ENCODE results near the gene TMEM175. TPM values are rescaled to one million over a fixed set of nuclear protein-coding genes. Genes with fewer than 3 reads are reported as not detected.

The TMEM175 gene
- total RNA-seq, 1 experiment from 2014 or later = 15.0 TPM

DNA sequence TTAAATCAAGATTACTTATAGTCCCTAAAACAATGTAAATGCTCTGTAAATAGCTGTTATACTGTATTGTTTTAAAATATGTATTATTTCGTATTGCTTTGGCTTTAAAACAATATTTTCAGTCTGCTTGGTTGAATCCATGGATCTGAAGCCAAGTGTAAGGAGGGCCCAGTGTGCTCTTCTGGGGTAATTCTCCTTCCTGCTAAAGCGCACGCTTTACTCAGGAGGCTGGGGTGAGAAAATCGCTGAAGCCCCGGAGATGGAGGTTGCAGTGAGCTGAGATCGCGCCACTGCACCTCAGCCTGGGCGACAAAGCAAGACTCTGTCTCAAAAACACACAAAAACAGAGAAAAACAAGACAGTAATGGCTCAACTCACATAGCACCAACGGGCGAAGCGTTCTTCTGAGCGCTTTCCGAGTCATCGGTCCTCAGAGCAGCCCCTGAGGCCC is 54.2 kb downstream of the TMEM175 start:
- no peaks in the 10 kb centered on the region for H3K9me3 ChIP-seq
- no peaks in the 10 kb centered on the region for H3K36me3 ChIP-seq
- no peaks in the 10 kb centered on the region for H3K27me3 ChIP-seq
- peak overlapping the region; percentile 58 for H3K4me3 ChIP-seq
- DNase-seq = no peak

DNA sequence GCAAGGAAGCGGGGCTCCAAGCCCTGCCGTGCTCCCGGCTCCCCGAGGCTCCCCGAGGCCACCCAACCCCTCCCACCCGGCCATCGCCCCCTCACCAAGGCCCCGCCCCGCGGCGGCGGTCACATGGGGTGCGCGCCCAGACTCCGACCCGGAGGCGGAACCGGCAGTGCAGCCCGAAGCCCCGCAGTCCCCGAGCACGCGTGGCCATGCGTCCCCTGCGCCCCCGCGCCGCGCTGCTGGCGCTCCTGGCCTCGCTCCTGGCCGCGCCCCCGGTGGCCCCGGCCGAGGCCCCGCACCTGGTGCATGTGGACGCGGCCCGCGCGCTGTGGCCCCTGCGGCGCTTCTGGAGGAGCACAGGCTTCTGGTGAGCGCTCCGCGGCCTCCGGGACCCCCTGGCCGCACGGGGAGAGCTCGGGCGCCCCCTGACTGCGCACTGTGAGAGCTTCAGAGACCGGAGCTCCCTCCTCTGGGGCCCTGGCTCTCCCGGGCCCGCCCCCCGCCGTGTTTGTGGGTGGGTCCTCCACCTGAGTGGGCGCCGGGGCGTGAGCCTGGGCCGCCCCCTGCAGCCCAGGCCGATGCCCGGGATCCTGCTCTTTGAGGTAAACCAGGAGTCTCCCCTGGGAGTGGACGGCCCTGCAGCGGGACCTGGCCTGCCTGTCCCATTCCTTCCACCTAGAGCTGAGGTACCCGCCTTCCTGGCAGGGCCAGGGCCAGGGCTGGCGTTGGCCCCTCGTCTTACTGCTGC is 54.8 kb downstream of the TMEM175 start, which contains the start of gene IDUA:
Gene IDUA (plus strand): TSS at position 166 of the 745 bp plus-strand sequence. CDS start 41 bp downstream, at position 207.
- peak; percentile 77 for DNase-seq
- Histone ChIP-seq H3K36me3 (no peaks in the 10 kb centered on the region), H3K9me3 (no peaks in the 10 kb centered on the region), H3K4me3 (peak within 1 kb of the TSS; percentile 58), H3K27me3 (no peaks in the 10 kb centered on the region)

DNA sequence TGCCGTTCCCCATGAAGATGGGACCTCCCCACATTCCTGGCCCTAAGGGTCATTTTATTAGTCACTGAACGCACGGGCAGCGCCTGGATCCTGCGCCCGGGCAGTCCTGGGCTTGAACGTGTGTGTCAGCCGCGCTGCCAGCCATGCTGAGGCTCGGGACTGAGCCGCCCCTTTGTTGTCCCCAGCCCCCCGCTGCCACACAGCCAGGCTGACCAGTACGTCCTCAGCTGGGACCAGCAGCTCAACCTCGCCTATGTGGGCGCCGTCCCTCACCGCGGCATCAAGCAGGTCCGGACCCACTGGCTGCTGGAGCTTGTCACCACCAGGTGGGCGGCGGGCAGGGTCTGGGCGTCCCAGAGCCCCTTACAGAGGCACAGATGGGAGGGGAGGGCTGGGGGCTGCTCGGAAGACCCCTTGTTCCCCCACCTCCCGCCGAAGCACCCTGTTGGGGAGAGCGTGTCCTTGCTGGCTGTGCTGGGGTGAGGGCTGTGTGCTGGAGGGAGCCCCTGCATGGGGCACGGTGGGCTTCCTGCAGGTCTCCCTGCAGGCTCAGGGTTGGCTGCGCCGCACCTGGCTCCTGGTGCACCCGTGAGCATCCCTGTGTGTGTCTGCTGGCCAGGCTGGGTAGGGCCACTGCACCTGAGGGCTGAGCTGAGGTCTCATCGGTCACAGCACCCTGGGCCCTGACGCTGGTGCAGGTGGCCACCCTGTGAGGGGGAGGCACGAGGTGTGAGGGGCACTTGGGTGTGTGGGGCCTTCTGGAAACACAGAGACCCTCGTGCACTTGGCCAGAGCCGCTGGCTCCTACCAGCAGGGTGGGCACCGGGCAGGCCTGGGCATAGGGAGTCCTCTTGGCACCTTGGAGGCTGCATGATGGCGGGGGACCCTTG is 55.6 kb downstream of the TMEM175 start:
- H3K9me3 ChIP-seq = no peaks in the 10 kb centered on the region
- no peaks in the 10 kb centered on the region for H3K27me3 ChIP-seq
- DNase-seq = peak; percentile 80

DNA sequence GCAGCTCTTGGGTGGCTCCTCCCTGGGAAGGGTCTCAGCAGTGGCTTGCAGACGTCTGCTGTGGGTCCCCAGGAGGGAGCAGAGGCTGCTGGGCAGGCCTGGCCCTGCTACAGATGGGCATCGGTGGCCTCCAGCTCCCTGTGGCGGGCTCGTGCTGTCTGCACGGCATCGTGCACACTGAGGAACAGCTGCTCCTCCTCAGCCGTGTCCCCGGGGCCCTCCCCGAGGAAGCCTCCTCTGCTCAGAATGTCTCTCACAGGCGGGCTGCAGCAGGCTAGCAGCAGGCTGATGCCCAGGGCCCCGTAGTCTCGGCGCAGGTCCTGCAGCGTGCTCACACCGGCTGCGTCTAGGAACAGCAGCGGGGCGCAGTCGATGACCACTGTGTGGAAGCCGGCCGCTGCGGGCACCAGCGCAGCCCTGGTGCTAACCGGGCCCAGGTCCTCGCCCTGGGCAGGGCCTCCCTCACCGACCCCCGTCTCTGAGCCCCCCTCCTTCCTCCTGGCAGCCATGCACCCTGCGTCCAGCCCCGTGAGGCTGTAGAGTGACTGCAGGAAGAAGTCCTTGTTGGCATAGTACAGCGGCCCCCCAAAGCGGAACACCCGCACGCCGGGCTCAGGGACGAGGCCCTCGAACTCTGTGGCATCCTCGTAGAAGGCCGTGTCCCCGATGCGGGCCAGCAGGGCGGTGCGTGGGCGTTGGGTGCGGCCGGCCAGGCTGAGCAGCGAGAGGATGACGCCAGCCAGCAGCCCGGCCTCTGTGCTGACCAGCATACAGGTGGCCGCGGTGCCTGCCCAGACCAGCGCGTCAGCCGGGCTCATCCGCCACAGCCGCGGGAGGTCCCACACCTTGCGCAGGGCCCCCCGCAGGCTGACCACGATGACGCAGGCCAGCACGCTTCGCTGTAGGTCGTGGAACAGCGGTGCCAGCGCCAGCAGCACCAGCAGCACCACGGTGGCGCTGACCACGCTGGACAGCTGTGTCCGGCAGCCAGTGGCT is 56.8 kb downstream of the TMEM175 start:
- no peak overlapping the region for H3K4me3 ChIP-seq
- H3K27me3 ChIP-seq = no peaks in the 10 kb centered on the region
- no peak for DNase-seq
- H3K9me3 ChIP-seq = no peaks in the 10 kb centered on the region
- H3K36me3 ChIP-seq = no peaks in the 10 kb centered on the region

More for the DNA sequence above, 55.6 kb downstream of the TMEM175 start:
- Histone ChIP-seq H3K36me3 (no peaks in the 10 kb centered on the region), H3K4me3 (peak overlapping the region; percentile 58)

DNA sequence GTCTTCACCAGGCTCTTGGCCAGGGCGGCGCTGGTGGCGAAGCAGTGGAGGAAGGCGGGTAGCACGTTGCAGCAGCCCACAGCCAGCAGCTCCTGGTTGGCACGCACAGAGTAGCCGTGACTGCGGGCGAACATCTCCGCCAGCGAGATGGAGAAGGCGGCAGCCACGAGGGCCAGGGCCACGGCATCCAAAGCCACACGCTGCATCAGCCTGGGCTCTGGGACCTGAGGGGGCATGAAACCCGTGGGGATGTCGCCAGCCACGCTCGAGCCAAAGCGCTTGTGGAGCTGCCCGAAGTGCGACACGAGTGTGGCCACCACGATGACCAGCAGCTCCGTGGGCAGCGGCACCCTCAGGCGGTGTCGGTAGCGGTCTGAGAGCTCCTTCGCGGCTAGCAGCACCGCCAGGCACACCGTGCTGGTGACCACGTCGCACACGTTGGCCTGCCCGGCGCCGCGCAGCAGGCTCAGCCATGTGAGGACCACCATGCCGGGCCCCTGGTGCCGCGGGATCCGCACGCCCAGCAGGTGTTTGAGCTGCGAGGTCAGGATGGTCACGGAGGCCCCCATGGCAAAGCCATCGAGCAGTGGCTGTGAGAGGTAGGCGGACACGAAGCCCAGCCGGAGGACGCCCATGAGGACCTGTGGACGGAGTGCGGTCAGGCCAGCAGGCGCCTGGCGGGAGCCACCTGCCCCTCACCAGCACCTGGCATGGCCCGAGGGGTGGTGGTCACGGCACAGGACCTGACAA is 57.6 kb downstream of the TMEM175 start:
- DNase-seq = no peak
- H3K4me3 ChIP-seq = no peak overlapping the region
- no peaks in the 10 kb centered on the region for H3K9me3 ChIP-seq
- H3K27me3 ChIP-seq = no peaks in the 10 kb centered on the region
- no peaks in the 10 kb centered on the region for H3K36me3 ChIP-seq

DNA sequence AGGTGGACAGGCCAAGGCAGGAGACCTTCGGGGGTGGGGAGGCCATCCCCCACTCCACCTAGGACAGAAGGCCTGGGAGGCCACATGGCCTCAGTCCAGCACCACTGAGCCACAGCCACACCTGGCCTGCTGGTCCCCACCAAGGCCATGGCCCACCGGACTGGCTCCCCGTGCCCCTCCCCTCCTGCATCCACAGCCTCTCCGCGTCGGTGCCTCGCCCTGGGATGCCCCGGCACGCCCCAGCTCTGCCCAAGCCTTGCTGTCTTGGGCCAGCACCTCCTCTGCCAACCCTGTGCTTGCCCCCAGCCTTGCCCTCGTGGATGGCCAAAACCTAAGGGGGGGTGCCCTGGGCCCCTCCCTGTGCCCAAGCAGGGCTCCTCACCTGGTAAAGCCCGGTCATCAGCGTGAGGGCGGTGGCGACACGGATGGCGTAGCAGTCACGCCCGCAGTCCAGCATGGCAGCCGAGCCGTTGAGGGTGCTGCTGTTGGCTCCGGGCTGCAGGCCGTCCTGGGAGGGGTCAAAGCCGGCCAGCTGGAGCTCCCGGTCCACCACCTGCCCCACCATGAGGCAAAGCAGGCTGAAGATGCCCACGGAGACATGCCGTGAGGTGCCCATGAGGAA is 58.6 kb downstream of the TMEM175 start:
- Histone ChIP-seq H3K4me3 (no peak overlapping the region), H3K27me3 (no peaks in the 10 kb centered on the region), H3K9me3 (no peaks in the 10 kb centered on the region), H3K36me3 (no peaks in the 10 kb centered on the region)
- no peak for DNase-seq

DNA sequence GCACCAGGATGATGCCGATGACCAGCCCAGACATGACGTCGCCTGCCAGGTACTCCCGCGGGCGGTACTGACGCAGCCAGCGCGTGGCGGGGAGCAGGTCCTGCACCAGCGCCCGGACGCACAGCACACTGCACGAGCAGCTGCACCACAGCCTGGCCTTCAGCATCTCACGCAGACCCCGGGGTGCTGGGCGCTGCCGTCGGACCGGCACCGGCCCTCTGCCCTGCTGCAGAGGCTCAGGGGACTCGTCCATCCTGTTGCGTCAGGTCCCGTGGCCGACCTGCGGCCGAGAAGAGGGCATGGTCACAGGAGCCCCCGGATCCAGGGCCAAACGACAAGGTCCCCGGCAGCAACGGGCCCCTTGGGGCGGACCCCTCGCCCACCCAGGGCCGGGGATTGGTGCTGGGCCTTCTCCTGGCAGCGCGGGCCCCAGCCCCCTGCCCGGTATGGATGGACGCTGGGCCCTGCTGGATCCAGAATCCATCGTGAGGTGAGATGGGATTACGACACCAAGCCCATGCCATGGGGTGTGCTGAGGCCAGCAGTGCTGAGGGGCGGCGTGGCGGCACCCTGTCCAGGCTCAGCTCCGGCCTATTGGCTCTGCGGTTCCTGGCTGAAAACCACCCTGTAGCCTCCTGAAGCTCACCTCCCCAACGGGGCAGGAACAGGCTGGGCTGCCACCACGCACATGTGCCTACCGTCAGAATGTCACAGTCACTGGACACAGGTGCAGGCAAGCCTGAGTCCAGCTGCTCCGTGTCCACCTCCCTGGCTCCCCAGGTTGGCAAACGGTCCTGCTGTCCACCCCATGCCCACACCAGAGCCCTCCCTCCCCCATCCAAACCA is 59.4 kb downstream of the TMEM175 start:
- H3K36me3 ChIP-seq = no peaks in the 10 kb centered on the region
- no peak for DNase-seq
- no peaks in the 10 kb centered on the region for H3K27me3 ChIP-seq
- no peak overlapping the region for H3K4me3 ChIP-seq
- no peaks in the 10 kb centered on the region for H3K9me3 ChIP-seq

DNA sequence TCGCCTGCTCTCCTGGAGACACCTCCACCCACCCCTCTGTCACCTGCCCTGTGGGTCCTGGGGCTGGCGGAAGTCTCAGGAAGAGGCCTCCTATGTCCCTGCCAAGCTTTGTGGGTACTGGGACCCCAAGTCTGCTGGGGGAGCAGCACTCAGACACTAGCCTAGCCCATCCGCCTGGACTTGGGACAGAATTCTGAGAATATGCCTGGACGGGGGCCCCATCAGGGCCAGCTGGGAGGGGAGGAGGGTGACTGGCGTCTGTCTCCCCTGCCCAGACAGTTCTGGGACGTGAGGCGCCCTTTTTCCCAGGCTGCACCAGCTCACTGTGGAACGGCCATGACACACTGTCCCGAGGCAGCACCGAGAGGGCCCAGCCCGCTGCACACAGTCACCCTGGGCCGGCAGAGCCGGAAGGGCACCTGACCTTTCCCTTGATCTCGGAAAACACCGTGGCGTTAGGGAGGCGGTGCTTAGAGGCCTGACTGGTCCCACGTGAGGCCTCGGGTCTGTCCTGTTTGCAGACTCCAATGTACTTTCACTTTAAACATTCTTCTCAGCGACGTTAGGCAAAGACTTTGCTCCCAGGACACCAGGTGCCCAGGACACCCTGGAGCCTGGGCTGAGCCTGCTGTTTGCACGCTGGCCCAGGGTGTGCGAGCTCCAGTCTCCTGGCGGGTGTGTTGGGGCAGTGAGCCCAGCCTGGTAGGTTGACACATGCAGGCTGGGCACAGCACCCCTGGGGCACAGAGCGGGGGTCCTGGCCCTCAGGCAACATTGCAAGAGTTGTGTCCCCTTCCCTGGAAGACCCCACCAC is 60.2 kb downstream of the TMEM175 start:
- no peak for DNase-seq
- Histone ChIP-seq H3K36me3 (no peaks in the 10 kb centered on the region), H3K27me3 (no peaks in the 10 kb centered on the region), H3K9me3 (no peaks in the 10 kb centered on the region), H3K4me3 (no peak overlapping the region)

DNA sequence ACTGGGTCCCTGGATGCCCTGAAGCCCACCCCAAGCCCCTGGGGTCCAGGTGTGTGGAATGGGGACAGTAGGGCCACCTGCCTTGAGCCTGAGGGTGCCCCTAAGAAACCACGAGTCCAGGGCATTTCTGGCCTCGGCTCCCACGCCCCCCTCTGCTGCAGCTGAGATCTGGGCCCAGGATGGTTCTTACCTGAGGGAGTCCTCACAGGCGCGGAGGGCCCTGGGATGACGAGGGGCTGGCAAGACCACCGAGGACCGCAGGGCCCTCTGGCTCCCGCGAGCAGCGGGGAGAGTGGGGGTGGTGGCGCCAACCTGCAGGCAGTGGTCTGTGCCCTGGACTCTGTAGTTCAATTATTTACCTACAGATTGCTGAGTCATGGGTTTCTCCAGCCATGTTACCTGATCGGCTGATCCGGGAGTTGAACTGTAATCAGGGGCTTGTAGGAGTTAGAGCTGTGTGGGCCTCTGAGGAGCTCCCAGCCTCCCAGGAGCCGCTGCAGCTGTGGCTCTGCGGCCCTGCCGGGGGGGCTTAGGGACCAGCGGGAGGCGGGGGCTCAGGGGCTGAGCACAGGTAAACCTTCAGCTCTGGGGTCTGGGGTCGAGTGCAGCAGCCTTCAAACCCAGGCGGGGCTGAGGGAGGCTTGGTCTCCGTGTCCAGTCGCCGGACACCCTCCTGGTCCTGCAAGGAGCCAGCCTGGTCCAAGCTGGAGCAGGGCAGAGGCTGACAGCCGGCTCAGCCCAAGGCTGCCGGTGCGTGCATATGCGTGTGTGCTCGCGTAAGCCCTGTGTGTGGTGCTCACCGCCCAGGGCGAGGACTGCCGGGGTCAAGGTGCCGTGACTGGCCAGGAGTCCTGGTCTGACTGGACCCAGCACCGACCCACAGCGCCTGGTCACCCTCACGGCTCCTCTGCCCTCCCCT is 61.1 kb downstream of the TMEM175 start, which contains the start of gene SLC26A1:
Gene SLC26A1 (minus strand): TSS at position 294 of the 919 bp plus-strand sequence. CDS start 1,701 bp downstream, outside the sequence.
- H3K4me3 ChIP-seq = no peak within 1 kb of the TSS

DNA sequence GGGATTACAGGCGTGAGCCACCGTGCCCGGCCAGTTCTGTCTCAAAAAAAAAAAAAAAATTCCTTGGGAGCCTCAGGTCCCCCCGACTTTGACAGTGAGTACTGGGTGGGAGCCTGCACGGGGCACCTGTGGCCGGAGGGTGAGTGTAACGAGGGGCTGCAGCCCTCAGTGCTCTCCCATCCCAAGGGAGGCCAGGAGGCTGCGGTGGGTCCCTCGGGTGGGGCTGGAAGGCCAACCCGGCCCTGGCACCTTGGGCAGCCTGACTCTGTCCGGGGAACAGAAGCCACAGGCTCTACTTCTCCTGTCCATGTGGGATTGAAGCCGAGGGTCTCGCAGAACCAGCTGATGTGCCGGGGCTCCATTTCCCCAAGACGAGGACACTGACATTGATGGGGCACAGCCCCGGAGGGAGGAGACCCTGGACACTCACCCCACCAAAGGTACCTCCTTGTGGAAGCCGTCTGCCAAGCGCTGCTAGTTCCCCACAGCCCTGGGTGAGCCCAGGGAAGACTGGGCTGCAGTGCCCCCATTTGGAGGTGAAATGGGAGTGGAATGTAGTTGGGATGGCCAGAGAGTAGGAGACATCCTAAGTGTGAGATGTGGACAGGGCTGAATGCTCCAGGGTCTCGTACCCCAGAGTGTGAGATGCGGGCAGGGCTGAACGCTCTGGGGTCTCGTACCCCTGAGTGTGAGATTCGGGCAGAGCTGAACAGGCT is 63.2 kb downstream of the TMEM175 start:
- Histone ChIP-seq H3K27me3 (no peaks in the 10 kb centered on the region), H3K4me3 (no peak overlapping the region)
- DNase-seq = no peak

More for the DNA sequence above, 61.1 kb downstream of the TMEM175 start, which contains the start of gene SLC26A1:
- H3K27me3 ChIP-seq = no peaks in the 10 kb centered on the region
- DNase-seq = no peak
- no peaks in the 10 kb centered on the region for H3K9me3 ChIP-seq
- no peaks in the 10 kb centered on the region for H3K36me3 ChIP-seq

DNA sequence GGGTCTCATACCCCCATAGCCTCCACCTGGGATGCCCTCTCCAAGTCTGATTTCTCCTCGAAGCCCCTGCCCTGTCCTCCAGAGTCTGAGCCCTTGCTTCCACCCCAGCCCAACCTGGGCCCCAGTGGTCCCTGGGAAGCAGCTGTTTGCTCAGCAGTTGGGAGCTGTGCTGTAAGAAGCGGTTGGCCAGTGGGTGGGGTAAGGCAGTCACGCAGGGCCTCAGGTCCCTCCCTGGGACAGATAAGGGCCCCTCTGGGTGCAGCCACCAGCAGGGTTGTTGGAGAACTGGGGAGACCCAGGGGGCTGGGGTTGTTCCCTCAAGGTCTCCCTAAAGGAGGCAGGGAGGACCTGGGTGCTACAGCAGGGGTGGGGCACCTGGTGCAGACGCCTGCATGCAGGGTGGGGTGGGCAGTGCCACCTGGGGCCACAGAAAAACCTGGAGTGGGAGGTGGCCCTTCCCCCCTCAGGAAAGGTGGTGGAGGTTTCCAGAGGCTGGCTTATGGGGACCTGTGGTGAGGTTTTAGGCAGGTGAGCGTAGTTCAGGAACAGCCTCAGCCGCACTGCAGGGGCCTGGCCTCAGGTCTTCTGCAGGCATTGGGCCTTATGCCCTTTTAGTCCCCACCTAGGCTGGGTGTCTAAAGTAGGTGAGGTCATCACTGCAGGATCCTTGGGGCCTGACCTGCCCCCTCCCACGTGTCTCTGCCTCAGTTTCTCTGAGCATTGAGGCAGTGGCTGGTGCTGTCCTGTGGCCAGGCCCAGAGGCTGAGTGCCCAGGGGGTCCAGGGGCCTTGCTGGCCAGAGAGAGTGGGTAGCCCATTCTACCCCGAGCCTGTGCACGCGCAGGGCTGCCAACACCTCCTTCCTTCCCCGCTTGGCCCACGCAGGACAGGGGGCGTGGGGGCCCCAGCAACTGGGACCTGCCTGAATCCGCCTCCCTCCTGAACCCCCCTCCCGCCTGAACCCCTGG is 64.1 kb downstream of the TMEM175 start:
- Histone ChIP-seq H3K4me3 (no peak overlapping the region), H3K36me3 (no peaks in the 10 kb centered on the region), H3K9me3 (no peaks in the 10 kb centered on the region), H3K27me3 (no peaks in the 10 kb centered on the region)
- DNase-seq = no peak

More for the DNA sequence above, 63.2 kb downstream of the TMEM175 start:
- H3K9me3 ChIP-seq = no peaks in the 10 kb centered on the region
- H3K36me3 ChIP-seq = no peaks in the 10 kb centered on the region

Measured in MG63 (cell line).